LNCaP clone FGC (cell line): ENCODE results near the gene DUSP11.
"Not testable (repeated sequence)": the region's sequence is repeated elsewhere in the genome, so short reads cannot be mapped to it uniquely, and the experiment has no call there.

Experiments used
- DNase-seq: peaks from one replicate; pipeline ENCODE4 v3.0.0-alpha.2; 2011; ENCODE audit warnings: low read depth
- H3K4me3 ChIP-seq: 2 replicates; pipeline ENCODE4 v1.5.1; 2011; ENCODE audit warnings: mild to moderate bottlenecking, low read depth, low read length, control low read depth
- CTCF ChIP-seq: IDR thresholded peaks from 2 replicates; pipeline ENCODE4 v1.5.1; 2012; ENCODE audit warnings: mild to moderate bottlenecking; ENCODE audit not compliant: control insufficient read depth, insufficient read depth; ENCODE audit errors: extremely low read depth

Gene DUSP11

GRCh38 chr2:73812635-73813034, 32.7 kb upstream of the DUSP11 start:
- no peak for TF ChIP-seq CTCF
- no peak for DNase-seq
- H3K4me3 ChIP-seq: no peak overlapping the region

- no peak for DNase-seq
- no peak for TF ChIP-seq CTCF
- no peak overlapping the region for H3K4me3 ChIP-seq
These were observed 32.0 kb upstream of the DUSP11 start for GRCh38 chr2:73811878-73812277.

- H3K4me3 ChIP-seq, DNase-seq: not testable (repeated sequence)
These were observed 4.0 kb upstream of the DUSP11 start, which contains the start of gene C2orf78 for GRCh38 chr2:73783883-73784282. Gene C2orf78 (plus strand): TSS chr2:73784183. CDS start chr2:73784310, 127 bp downstream.

GRCh38 chr2:73783402-73783801, 3.5 kb upstream of the DUSP11 start:
- not testable (repeated sequence) for H3K4me3 ChIP-seq, DNase-seq

- no peak for TF ChIP-seq CTCF
- H3K4me3 ChIP-seq: peak overlapping the region; percentile 86
- DNase-seq: no peak
These were observed 307 bp upstream of the DUSP11 start for GRCh38 chr2:73780237-73780582.

GRCh38 chr2:73778867-73779466, 936 bp downstream of the DUSP11 start:
- peak overlapping the region; percentile 86 for H3K4me3 ChIP-seq
- not testable (repeated sequence) for DNase-seq

- TF ChIP-seq CTCF: no peak
- DNase-seq: no peak
- no peak overlapping the region for H3K4me3 ChIP-seq
These were observed 2.9 kb downstream of the DUSP11 start for GRCh38 chr2:73776869-73777519.

- TF ChIP-seq CTCF: no peak
- DNase-seq: no peak
- no peak overlapping the region for H3K4me3 ChIP-seq
These were observed 3.5 kb downstream of the DUSP11 start for GRCh38 chr2:73776381-73776780.
